Stimulated activated CD4-positive, alpha-beta T cell treated with anti-CD3 and anti-CD28 coated beads, Interleukin-15, amount 100 ng/mL, for 48 hours (primary cell): Measurements from ENCODE around the gene DNMBP.
"Not testable (repeated sequence)": the region's sequence is repeated elsewhere in the genome, so short reads cannot be mapped to it uniquely, and the experiment has no call there.

Experiments used
- DNase-seq, 2 donors: peaks; one replicate each; pipeline ENCODE4 v3.0.0-alpha.2; 2020; ENCODE audit warnings: low read depth in 2 of 2

Gene DNMBP

GRCh38 chr10:99917963-99918825 lies 91.6 kb downstream of the DNMBP start:
- no peak for DNase-seq

DNA sequence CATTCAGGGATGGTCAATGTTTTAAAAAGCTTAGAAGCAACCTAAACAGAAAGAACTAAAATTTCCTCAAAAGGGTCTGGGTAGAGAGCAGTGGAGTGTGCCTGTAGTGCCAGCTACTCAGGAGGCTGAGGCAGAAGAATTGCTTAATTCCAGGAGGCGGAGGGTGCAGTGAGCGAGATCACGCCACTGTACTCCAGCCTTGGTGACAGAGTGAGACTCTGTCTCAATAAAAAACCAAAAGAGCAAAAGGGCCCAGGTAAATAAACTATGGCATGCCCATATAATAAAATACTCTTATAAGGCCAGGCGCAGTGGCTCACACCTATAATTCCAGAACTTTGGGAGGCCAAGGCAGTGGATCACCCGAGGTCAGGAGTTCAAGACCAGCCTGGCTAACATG lies 93.0 kb downstream of the DNMBP start:
- DNase-seq = no peak

GRCh38 chr10:99915414-99915813 lies 94.3 kb downstream of the DNMBP start:
- no peak for DNase-seq

DNA sequence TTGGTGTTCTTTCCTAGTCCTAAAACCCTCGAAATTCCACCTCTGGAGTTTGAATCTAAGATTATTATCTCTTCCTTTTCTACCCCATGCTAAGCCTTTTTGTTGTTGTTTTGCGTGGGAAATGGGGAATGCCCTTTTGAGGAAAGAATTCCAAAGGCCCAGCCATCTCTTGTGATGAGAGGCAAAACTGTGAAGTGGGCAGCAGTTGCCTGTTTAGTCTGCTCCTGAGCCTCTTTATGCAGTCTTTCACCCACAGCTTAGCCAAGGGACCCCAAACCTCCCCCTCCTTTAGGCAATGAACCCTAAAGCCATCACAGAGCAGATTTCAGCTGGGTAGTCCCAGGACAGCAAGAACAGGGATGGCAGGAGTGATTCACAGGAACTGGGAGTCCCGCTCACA lies 95.5 kb downstream of the DNMBP start:
- no peak for DNase-seq

- no peak for DNase-seq
Observed at GRCh38 chr10:99913831-99914235, 95.9 kb downstream of the DNMBP start.

DNA sequence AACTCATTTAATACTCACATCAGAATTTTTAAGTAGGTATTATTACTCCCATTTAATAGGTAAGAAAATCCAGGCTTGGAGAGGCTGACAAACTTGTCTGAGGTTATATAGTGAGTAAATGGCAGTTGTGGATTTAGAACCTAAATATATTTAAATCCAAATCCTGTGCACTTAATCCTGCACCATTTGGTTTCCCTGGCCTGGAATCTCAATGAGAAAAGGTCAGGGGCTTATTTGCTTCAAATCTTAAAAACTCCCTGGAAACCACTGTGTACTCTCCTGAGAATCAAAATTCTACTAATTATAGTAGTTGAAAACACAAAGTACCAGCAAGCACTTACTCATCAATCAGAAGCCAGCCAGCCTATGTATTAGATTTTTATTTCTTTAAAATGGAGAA lies 97.7 kb downstream of the DNMBP start:
- DNase-seq = no peak

DNA sequence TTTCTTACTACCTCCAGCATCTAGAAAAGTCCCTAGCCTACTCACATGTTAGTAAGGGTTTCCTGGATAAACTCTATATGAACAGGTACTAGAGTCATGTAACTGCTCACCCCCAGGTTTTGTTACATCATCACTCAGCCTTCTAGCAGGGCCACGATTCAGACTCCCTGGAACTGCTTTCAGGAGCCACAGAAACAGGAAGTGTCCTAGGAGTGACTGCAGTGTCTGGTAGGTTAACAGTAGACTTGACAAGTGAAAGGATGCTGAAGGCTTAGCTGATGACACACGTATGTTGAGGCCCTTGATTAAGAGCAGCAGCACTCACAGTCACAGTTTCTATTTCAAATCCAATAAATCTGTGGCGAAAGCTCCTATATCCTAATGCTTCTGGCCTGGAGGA lies 101.2 kb downstream of the DNMBP start:
- no peak for DNase-seq

- DNase-seq = no peak
Observed at GRCh38 chr10:99906470-99906869, 103.3 kb downstream of the DNMBP start.

DNA sequence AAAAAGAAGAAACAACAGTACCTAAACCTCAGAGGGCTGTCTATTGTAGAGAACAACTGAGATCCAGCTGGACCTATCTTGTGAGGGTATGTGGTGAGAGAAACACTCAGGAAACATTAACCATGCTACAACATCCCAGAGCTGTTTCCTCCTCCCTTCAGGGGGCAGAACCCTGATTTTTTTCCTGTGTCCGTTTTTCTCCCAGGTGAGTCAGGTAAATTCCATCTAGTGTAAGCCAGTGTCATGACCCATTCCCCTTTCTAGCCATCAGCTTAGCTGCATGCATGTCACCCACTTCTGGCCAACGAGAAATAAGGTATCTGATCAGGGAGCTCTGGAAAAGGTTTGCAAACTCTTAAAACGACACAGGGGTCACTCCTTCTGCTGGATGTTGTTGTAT lies 103.8 kb downstream of the DNMBP start:
- DNase-seq = no peak

GRCh38 chr10:99895867-99896266 lies 113.9 kb downstream of the DNMBP start:
- DNase-seq = no peak

DNA sequence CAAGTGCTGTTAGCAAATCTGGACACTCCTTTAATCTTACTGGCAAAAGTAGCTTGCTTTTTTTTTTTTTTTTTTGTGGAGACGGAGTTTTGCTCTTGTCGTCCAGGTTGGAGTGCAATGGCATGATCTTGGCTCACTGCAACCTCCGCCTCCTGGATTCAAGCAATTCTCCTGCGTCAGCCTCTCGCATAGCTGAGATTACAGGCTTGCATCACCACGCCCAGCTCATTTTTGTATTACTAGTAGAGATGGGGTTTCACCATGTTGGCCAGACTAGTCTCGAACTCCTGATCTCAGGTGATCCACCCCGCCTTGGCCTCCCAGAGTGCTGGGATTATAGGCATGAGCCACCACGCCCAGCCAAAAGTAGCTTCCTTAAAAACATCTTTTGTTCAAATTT lies 114.7 kb downstream of the DNMBP start:
- not testable (repeated sequence) for DNase-seq

DNA sequence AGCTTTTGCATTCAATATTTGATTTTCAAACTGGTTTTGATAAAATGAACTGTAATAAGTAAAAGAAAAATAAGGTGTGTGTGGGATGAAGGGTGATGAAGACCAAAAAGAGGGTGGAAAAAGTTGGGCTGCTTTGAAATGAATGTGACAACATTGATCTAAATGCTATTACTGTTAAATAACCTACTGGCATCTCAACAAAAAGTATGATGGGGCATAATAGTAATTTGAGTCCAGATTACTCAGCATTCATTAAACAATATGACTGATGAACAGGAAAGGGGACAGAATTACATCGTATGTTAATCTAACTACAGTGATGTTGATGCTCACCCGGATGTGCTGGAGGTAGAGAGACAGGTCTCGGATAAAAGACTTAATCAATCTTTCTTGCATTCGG lies 115.1 kb downstream of the DNMBP start:
- DNase-seq = no peak

DNA sequence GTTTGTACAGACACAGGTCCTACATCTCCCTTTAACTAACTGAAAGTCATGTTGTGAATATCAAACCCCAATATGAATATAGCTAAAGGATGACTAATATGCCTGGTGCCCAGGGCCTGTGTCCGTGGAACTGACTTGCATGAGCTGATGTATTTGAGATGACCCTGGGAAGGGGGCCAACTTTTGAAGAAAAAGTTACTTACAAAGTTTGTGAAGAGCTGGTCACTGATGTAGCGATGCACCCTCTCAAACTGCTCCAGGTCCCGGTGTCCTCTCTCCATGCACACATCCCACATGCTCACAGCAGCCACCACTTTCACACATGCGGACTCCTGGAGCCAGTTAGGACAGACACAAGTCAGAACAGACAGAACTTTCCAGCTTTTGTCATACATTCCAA lies 121.1 kb downstream of the DNMBP start:
- no peak for DNase-seq

DNA sequence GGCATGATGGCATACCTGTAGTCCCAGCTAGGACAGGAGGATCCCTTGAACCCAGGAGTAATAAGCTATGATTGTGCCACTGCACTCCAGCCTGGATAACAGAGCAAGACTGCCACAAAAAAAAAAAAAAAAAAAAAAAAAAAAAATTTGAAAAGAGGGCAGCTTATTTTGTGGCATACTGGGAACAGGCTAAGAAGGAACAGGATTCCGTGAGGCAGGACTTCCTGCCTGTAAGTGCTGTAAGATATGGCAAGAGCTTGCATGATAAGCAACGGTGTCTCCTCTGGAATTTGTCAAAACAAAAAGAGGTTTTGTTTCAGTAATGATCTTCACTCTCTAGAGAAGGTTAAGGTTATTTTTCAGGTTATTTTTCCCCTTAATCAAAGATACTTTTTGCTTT lies 126.2 kb downstream of the DNMBP start:
- no peak for DNase-seq

- no peak for DNase-seq
Observed at GRCh38 chr10:99881371-99881770, 128.4 kb downstream of the DNMBP start.

DNA sequence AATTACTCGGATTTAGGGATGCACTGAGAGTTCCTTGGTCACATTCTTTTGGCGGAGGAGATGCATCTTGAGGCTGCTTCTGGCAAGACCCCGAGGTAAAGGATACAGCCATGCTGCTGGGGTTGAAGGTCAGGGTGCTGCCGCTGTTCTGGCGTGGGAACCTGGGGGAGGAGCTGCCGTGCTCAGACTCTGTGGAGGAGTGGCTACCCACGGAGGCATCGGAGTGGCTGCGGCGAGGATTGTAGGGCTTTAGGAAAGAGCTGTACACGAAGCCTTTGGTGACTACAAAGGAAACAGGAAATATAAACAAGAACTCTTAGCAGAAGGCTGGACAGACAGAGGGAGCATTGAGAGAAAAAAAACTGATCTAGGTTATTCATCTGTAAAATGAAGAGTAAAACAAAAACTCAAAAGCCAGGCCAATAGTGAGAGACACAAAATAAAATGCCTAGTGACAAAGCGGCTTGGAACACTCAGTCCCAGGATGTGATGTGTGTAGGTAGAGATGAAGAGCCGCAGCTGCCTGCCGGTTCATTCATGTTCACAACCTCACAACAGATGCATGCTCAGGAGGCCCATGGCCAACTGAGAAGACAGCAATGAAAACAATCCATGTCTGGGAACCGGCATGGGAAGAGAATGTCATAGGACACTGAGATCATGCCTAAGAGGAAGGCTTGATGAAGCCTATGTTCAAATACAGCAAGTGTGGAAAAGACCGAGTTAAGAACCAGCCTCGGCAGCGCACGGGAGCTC lies 129.5 kb downstream of the DNMBP start:
- DNase-seq = no peak

DNA sequence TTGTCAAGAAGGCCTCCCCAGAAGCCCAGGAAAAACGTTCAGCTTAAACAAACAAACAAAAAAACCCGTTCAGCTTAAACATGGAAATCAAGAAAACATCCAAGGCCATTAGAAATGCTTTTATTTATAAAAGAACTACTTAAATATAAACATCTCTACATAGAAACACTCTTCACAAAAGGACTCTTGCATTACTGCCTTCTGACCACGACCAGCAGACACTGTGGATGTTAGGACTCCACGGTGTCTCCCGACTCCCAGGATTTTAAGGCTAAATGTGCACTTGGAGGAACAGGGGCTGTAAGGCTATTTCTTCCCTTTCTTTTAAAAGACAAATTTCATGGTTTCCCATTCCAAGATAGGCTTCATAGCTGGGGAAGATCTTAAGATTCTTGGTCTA lies 134.3 kb downstream of the DNMBP start:
- DNase-seq = no peak

GRCh38 chr10:99874341-99875085 lies 135.2 kb downstream of the DNMBP start:
- no peak for DNase-seq

GRCh38 chr10:99873846-99874245 lies 135.9 kb downstream of the DNMBP start:
- DNase-seq = no peak

DNA sequence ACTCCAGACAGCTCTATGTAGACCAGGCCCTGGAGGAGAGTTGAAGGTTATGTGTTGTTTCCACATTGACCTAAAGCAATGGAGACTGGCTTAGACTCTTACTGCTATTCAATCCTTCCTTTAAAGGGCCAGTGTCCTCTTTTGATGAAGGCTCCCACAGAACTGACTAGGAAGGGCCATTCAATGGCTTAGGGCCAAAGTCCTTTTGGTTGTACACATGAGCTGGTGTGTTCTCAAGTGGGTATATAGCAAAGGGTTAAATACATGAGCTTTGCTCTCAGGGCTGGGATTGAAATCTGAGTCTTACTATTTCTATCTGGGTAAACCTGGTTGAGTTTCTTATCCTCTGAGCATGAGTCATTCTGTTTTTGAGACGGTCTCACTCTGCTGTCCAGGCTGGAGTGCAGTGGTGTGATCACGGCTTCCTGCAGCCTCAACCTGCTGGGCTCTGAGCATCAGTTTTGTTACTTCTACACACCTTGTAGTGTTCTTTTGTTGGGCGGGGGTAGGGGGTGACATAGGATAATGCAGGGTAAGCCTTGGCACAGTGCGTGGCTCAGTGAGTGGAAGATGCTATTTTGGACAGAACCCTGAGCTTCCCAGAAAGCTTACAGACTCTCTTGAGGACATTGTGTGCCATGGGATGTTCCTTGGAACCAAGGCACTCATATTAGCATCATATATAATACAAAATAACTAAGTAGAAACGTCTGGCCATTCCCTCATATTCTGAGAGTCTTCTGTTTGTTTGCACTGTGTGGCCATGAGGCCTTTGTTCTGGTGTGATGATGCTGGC lies 137.2 kb downstream of the DNMBP start:
- DNase-seq = no peak

- peak; percentile 26 to 34 for DNase-seq
Observed at GRCh38 chr10:99870123-99870730, 139.5 kb downstream of the DNMBP start.
